H54 (cell line): ENCODE measurements around the gene FRMPD2.
A peak's percentile ranks its signal among the peaks of the same experiment; 100 is the strongest.

ENCODE experiments used
- DNase-seq: peaks from one replicate; pipeline ENCODE4 v3.0.0; 2011; ENCODE audit warnings: low spot score, mixed read lengths; ENCODE audit not compliant: insufficient read length
- FAIRE-seq: peaks from 3 replicates; lab custom pipeline; 2011; peaks lifted over from hg19 to GRCh38; lab: Jason Lieb, UNC
- POLR2A ChIP-seq: IDR thresholded peaks from 2 replicates; pipeline ENCODE4 v1.6.1; 2011; ENCODE audit warnings: low read depth, mild to moderate bottlenecking, low read length

The FRMPD2 gene

DNA sequence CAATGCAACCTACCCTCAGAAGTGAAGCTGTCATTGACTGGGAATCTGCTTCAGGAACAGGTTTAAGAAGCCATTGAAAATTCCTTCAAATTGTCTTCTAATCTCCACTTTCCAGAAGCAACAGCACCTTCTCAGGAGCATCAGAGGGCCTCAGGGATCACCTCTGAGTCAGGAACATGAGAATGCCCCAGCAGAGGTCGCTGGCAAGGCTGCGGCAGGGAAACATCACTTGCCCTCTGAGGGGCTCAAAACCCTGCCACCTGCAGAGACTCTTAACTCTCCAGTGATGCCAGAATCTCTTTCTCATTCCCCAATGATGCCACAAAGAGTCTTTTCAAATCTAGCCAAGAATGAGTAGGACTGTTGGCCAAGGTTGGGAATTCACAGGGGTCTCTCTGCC is 26.1 kb upstream of the FRMPD2 start:
- no peak for TF ChIP-seq POLR2A
- DNase-seq (no peak), FAIRE-seq (no peak)

DNA sequence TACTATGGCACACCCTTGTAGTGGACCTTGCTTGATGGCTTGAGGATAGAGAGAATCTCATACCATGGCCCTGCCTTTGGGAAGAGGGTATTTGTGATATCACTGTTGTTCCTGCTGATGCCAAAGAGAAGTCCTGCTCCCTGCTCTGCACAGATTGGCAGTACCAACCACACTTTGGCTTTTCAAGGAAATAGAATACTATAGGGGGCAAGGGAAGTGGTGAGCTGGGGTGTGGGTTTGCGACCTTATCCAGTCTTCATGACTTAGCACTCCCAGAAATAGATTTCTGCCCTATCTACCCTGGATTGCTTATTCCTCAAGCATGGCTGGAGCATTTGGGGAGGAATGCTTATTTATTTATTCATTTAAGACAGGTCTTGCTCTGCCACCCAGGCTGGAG is 25.2 kb upstream of the FRMPD2 start:
- no peak for TF ChIP-seq POLR2A
- FAIRE-seq (no peak), DNase-seq (no peak)

DNA sequence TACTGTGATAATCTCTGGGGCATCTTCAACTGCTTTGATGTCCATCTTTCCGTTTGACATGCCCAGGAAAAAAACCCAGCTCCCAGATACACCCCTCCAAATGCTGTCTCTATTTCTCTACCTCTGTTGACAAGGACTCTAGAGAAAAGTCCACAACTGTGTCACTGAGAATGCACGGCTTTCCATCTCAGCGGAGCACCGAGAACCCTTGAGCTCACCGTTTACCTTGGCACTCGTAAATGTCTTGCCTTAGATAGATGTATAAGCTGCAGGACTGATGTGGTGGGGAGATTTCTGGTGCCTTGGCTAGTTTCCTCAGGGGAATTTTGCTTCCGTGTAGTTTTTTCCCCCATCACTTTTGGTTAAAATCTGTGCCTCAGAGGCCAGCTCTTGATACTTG is 24.6 kb upstream of the FRMPD2 start:
- TF ChIP-seq POLR2A, result no peak
- no peak for FAIRE-seq
- no peak for DNase-seq

DNA sequence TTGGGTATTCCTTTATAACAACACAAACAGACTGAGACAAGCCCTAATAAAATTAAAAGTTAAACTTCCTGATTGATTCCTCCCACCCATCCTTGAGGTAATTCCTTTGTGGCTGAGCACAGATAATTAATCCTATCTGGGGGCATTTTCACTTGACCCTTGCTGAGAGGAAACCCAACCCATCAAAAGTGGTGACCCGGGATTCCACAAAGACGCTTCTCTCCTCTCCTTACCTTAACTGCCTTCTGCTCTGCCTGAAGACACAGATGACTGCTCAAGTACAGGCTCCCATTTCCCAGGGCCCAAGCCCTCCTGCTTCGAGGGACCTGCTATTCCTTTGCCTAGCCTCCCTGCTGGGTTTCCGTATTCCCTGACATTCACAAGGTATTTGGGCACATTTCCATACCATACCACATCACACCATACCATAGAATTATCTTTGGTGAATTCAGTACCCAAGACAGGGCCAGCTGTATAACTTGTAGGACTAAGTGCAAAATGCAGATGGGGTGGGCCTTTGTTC is 22.1 kb upstream of the FRMPD2 start:
- no peak for TF ChIP-seq POLR2A
- DNase-seq (no peak), FAIRE-seq (no peak)

DNA sequence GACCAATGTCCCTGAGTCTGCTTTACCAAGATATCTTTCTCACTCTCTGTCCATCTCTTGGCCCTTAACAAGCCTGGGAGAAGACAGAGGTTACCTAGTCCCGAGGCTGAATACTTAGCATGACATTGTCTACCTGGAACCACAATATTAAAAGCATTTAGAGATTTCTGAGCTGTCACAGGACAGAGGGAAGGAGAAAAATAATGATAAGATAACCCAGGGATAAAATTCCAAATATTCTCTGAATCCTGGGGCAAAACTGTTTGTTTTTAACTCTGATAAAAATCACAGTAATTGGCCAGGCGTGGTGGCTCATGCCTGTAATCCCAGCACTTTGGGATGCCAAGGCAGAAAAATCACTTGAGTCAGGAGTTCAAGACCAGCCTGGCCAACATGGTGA is 19.9 kb upstream of the FRMPD2 start:
- DNase-seq, result no peak
- no peak for FAIRE-seq

DNA sequence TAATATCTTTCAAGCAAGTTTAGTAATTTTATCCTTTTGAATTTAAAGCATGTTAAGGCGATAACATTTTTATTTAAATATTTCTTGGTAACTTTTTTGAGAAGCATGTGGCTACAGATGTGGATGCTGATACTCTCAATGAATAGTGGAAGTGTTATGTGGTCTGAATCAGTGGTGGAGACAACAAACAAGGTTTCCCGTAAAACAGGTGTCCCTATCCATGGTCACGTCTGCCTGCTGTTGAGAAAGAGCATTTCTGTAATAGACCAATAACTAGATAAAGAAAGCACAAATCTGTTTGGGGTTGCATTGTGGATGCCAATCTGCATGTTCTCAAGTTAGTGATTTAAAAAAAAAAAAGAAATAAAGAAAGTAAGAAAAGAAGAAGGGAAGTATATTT is 18.1 kb upstream of the FRMPD2 start:
- FAIRE-seq (no peak), DNase-seq (no peak)
- no peak for TF ChIP-seq POLR2A

More for the DNA sequence above, 19.9 kb upstream of the FRMPD2 start:
- TF ChIP-seq POLR2A, result no peak

DNA sequence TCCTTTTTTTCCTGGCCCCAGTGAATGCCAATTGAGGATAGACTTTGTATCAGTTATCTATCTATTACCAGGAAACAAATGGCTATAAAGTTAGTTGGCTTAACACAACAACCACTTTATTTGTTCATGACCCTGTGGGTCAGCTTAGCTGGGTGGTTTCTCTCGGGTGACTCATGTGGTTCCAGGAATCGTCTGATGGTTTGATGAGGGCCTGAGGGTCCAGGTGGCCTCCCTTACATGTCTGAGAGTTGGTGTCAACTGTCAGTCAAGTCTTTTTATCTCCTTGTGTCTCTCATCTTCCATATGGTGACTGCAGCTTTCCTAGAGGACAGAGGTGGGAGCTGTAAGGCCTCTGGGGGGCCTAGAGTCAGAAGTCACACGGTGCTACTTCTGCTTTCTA is 16.7 kb upstream of the FRMPD2 start:
- FAIRE-seq (no peak), DNase-seq (no peak)
- TF ChIP-seq POLR2A, result no peak

DNA sequence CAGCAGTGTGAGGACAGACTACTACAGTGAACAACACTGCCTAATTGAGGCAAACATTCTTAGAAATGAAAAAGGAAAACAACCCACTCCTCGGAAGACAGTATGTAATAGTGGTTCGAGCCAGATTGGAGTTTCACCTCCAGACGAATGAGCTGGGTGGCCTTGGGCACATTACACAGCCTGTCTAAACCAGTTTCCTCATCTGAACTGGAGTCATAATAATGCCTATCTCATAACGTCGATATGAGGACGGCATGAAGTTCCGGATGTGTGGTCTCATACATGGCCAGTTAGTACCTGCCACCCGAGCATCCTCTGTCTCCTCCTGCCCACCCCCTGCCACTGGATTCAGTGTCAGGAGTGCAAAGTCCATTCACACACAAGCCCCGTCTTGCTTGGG is 15.8 kb upstream of the FRMPD2 start:
- no peak for FAIRE-seq
- TF ChIP-seq POLR2A, result no peak
- no peak for DNase-seq

DNA sequence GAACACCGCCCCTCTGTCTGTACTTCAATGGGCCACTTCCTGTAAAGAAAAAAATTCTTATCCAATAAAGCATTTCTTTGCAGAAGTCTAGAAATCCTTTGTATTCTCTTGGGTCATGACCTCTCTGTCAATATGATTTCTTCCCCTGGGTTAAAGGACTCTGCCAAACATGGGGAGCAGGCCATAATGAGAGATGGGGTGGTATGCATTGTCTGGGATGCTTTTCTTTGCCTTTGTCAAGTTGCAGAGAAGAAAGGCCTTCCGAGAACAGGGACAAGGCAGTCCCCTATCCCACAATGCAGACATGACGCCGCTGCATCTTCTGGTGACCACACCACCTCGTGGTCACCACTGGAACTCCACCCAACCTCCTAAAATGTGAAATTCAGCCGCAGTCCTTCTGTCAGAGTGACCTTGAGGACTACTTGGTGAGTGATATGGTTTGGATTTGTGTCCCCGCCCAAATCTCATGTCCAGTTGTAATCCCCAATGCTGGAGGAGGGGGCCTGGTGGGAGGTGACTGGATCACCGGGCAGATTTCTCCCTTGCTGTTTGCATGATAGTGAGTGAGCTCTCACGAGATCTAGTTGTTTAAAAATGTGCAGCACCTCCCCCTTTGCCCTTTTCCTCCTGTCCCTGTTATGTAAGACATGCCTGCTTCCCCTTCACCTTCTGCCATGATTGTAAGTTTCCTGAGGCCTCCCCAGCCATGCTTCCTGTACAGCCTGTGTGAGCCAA is 15.2 kb upstream of the FRMPD2 start:
- DNase-seq (peak; percentile 38), FAIRE-seq (peak; percentile 20)
- no peak for TF ChIP-seq POLR2A

DNA sequence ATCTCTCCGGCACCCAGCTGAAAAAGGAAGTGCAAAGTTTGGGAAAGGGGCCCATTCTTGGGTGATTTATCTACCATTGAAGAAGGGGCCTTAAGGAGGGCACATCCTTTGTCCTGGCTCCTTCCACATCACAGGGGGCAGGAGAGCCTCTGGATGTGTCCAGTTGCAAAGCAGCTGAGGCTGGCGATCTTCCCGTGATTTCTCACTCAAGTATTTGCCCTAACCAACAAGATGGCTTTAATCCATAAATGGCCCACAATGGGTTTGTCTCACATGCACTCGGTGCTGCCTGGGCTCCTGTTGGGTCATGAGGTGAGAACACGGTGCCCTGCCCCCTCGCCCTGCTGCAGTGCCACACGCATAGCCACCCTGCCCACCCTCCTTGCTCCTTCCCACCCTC is 14.2 kb upstream of the FRMPD2 start:
- TF ChIP-seq POLR2A, result no peak
- FAIRE-seq (no peak), DNase-seq (no peak)

DNA sequence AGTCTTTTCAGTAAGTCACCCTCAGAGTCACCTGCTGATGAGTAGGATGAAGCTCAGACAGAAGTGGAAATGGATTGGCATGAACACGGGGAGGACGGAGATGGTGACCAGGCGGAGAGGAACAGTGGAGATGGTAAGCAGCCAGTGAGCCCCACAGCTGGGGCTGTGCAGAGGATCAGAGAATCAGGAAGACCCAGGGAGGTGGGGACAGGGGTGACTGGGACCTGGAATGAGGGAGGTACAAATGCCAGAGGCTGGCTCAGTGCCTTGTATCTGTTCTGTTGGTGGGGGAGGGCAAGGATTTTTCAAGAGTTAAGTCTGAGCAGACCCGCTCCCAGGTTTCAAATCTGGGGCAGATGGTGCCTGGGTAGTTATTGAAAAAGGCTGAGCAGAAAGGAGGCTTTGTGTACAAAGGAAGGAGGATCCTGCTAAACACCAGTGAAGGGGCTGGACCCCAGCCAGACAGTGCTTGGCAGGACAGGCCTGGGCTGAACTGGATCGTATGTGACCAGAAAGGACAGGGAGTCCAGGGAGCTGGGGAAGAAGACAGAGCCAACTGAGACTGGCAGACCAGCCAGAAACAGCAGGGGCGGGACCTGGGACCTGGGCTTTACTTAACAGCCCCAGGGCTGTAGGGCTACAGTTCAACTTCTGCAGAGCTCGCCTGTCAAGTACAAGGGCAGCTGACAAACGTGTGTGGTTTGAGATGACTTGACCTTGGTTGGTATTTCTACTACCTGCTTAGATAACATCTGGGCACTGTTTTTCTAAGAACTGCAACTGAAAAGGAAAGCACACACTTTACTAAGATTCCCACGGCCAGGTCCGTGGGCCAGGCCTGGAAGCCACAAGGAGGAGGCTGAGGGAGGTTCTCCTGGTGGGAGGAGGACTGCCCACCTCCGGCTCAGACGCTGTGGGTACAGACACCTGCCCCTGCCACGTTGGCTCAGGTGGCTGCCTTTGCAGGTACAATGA is 13.2 kb upstream of the FRMPD2 start:
- DNase-seq, result no peak

DNA sequence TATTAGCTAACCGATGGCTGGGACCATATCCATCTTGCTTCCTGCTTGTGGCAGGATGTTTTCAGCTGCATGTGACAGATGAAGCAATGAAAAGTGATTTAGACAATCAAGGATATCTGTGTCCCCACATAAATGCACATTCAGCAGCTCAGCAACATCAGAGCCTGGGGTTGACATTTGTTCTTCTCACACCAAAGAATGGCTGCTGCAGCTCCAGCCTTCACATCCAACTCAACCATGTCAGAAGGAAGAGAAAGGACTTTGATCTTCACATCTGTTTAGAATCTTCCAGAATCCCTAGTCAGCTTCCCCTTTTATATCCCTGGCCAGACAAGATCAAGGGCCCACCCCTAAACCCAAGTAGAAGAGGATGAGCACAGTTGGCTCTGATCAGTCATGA is 11.9 kb upstream of the FRMPD2 start:
- FAIRE-seq (no peak), DNase-seq (no peak)
- no peak for TF ChIP-seq POLR2A

More for the DNA sequence above, 13.2 kb upstream of the FRMPD2 start:
- FAIRE-seq, result no peak
- no peak for TF ChIP-seq POLR2A

DNA sequence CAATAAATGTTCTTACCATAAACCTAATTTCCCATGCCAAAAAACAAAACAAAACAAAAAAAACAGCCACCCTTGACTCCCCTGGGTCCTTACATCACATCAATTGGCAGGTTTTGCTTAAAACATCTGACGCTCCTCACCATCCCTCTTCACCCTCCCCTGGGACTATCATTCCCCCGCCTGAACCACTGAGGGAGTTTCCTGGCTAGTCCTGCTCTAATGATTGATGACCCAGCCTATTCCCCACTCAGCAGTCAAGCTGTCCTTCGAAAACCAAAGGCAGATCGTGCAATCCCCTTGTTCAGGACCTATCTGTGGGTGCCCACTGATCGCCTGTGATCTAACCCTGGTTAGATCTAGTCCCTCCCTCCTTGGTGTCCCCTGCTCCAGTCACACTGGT is 11.2 kb upstream of the FRMPD2 start:
- no peak for TF ChIP-seq POLR2A
- FAIRE-seq (no peak), DNase-seq (no peak)

DNA sequence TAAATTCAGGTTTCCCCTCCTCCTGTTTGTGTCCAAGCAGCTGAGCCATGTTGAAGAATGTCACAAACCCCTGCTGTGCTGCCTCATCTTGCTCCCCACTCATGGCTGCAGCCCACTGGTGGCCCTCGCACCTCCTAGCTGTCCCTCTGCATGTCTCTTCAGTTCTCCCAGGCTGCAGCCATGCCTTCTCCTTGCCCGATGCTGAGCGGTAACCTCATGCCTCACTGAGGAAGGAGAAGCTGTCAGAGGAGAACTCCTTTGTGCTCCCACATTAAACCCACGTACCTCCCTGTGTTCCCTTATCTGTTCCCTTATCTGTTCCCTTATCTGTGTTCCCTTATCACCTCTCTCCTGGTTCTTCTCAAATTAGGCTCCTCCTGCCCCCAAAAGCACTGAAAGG is 10.3 kb upstream of the FRMPD2 start:
- no peak for TF ChIP-seq POLR2A
- FAIRE-seq (no peak), DNase-seq (no peak)

DNA sequence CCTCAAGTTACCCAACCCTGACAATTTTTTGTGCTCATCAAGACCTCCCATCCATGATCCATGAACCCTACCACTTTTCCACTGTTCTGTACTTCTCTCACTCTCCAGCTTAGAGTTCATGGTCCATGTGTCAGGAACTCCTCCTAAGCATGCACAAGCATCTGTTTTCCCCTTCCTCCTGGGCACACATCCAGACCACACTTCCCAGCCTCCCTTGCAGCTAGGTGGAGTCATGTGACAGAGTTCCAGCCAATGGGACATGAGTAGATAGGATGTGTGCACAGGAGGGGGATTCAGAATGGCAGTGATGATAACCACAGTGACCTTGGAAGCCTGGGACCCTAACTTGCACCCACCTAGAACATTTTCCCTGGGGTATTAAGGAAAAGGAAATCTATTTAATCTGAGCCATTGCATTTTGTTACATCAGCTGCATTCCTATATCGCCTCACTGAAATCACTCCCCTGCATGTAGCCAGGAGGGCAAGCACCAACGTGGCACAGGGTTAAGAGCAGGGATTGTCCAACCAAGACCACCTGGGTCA is 9.6 kb upstream of the FRMPD2 start:
- FAIRE-seq, result no peak
- TF ChIP-seq POLR2A, result no peak

More for the DNA sequence above, 9.6 kb upstream of the FRMPD2 start:
- DNase-seq, result no peak
